Neuronal stem cell (in vitro differentiated cells): Measurements from ENCODE around the gene PARVA.

ENCODE experiments used
- DNase-seq: peaks from one replicate; pipeline ENCODE4 v3.0.0-alpha.2; 2013; ENCODE audit warnings: low spot score
- H2AFZ ChIP-seq: one replicate; pipeline ENCODE4 v1.6.1; 2013; ENCODE audit warnings: mild to moderate bottlenecking, low read length, inconsistent platforms
- H2AK5ac ChIP-seq: 2 replicates; pipeline ENCODE4 v1.6.1; 2013; ENCODE audit warnings: low read depth, mild to moderate bottlenecking, inconsistent platforms, low read length, moderate library complexity, mixed read lengths
- H2BK120ac ChIP-seq: 2 replicates; pipeline ENCODE4 v1.6.1; 2013; ENCODE audit warnings: low read depth, mild to moderate bottlenecking, inconsistent platforms, low read length, moderate library complexity, mixed read lengths
- H2BK12ac ChIP-seq: one replicate; pipeline ENCODE4 v1.6.1; 2013; ENCODE audit warnings: low read length, inconsistent platforms
- H2BK15ac ChIP-seq: 2 replicates; pipeline ENCODE4 v1.6.1; 2013; ENCODE audit warnings: mild to moderate bottlenecking, low read length, inconsistent platforms, mixed read lengths
- H2BK5ac ChIP-seq: one replicate; pipeline ENCODE4 v1.6.1; 2013; ENCODE audit warnings: inconsistent platforms, mild to moderate bottlenecking, low read length, moderate library complexity
- H3K14ac ChIP-seq: one replicate; pipeline ENCODE4 v1.6.1; 2013; ENCODE audit warnings: low read length, inconsistent platforms
- H3K18ac ChIP-seq: 2 replicates; pipeline ENCODE4 v1.6.1; 2013; ENCODE audit warnings: low read length, inconsistent platforms
- H3K23ac ChIP-seq: 2 replicates; pipeline ENCODE4 v1.6.1; 2013; ENCODE audit warnings: low read depth, mild to moderate bottlenecking, mixed read lengths, low read length, inconsistent platforms; ENCODE audit not compliant: poor library complexity
- H3K27ac ChIP-seq: replicated peaks from 3 replicates; pipeline ENCODE4 v1.5.1; 2013; ENCODE audit warnings: low read length, inconsistent platforms
- H3K27me3 ChIP-seq, 3 experiments: 2 replicates each; pipeline ENCODE4 v1.6.1; 2013; ENCODE audit warnings: low read length in 3 of 3, mild to moderate bottlenecking in 2 of 3, inconsistent platforms in 1 of 3, low read depth in 1 of 3, mixed read lengths in 1 of 3, moderate library complexity in 1 of 3; ENCODE audit not compliant: control insufficient read depth in 3 of 3, insufficient read depth in 3 of 3
- H3K36me3 ChIP-seq, 2 donors: replicated peaks in 1 of 2; 2 replicates each; pipeline ENCODE4 v1.6.1; 2013; ENCODE audit warnings: low read length in 2 of 2; ENCODE audit not compliant: control insufficient read depth in 2 of 2, insufficient read depth in 2 of 2
- H3K4ac ChIP-seq: 2 replicates; pipeline ENCODE4 v1.6.1; 2013; ENCODE audit warnings: inconsistent platforms, mild to moderate bottlenecking, low read length, moderate library complexity
- H3K4me1 ChIP-seq, 2 donors: 1 replicate in 1 of 2; 2 replicates in 1 of 2; pipeline ENCODE4 v1.6.1; 2013; ENCODE audit warnings: low read length in 2 of 2, low read depth in 1 of 2; ENCODE audit not compliant: control insufficient read depth in 2 of 2, insufficient read depth in 1 of 2
- H3K4me2 ChIP-seq: one replicate; pipeline ENCODE4 v1.6.1; 2013; ENCODE audit warnings: mild to moderate bottlenecking, low read length, inconsistent platforms; ENCODE audit not compliant: insufficient read depth, poor library complexity, severe bottlenecking
- H3K4me3 ChIP-seq, 2 donors: 2 replicates each; pipeline ENCODE4 v1.5.1; 2013; ENCODE audit warnings: low read length in 2 of 2, mild to moderate bottlenecking in 2 of 2, inconsistent platforms in 1 of 2, moderate library complexity in 1 of 2
- H3K79me1 ChIP-seq: one replicate; pipeline ENCODE4 v1.6.1; 2013; ENCODE audit warnings: low read depth, mild to moderate bottlenecking, inconsistent platforms, low read length, moderate library complexity
- H3K9ac ChIP-seq: one replicate; pipeline ENCODE4 v1.6.1; 2013; ENCODE audit warnings: mild to moderate bottlenecking, low read depth, low read length, inconsistent platforms; ENCODE audit not compliant: poor library complexity
- H3K9me3 ChIP-seq, 2 donors: replicated peaks in 1 of 2; 2 replicates each; pipeline versions ENCODE3 to v1.6.1; 2013; ENCODE audit warnings: low read length in 2 of 2, mild to moderate bottlenecking in 2 of 2, inconsistent platforms in 1 of 2, low read depth in 1 of 2, mixed read lengths in 1 of 2, moderate library complexity in 1 of 2; ENCODE audit not compliant: control insufficient read depth in 2 of 2, insufficient read depth in 1 of 2
- H4K8ac ChIP-seq: one replicate; pipeline ENCODE4 v1.6.1; 2013; ENCODE audit warnings: low read depth, mild to moderate bottlenecking, inconsistent platforms, low read length, moderate library complexity
- H4K91ac ChIP-seq: one replicate; pipeline ENCODE4 v1.6.1; 2013; ENCODE audit warnings: low read length, low read depth, mild to moderate bottlenecking, inconsistent platforms; ENCODE audit not compliant: poor library complexity
- WGBS, 2 donors: extraction: QIAGEN DNeasy Blood & Tissue Kit; methylation state at CpG; one replicate each; pipeline ENCODE4 v1.1.7; 2013; ENCODE audit warnings: missing lambda C conversion rate in 2 of 2, mixed read lengths in 1 of 2; ENCODE audit not compliant: insufficient read length in 2 of 2, insufficient replicate concordance in 1 of 2; ENCODE audit errors: extremely low coverage in 2 of 2; 5-methylcytosine and 5-hydroxymethylcytosine counted together

The PARVA gene

DNA sequence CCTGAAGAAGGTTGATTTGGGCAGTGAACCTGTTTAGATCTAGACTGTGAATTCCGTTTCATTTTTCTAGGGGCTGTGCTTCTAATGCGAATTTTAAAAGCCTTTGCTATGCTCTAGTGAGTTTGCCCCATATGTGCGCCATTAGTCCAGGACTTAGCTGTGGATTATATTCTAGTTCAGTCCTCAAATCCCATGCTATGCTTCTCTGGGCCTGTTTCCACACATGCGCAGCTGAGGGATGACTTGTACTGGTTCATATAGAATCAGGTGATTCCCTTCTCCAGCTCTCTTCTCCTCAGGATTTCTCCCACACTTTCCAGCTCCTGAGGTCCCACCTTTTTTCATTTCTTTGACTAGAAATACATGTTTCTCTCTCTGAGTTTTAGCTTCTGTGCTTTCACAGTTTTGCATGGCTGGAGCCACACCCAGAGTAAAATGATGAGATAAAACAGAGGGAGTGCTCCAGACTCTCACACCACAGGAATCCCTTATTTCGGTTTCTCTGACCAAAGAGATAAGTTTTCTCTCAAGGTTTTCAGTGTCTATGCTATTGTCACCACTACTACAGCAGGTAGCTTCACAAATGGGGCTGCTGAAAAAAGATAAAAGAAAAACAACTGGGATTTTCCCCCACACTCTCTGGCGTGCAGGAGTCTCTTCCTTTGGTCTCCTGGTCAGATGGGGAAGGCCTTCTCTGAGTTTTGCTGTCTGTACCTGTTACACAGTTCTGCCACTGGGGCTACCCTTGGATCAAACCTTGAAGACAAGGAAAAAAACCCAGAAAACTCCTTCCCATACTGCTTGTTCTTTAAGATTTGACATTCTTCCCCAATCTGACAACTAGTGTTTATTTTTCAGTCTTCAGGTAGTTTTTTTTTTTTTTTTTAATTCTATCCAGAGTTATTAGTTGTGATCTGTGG is 200.6 kb downstream of the PARVA start:
- no CpG with 5 or more reads among the region's 6 CpGs for WGBS, 2 donors
- H3K4ac ChIP-seq = no peak overlapping the region
- H3K9me3 ChIP-seq = peaks cover 0 to 2% of the 10 kb centered on the region in 2 donors
- H3K4me2 ChIP-seq = no peak overlapping the region
- H2BK120ac ChIP-seq = no peak overlapping the region
- H2AK5ac ChIP-seq = no peak overlapping the region
- H3K4me3 ChIP-seq = no peak overlapping the region
- H3K23ac ChIP-seq = no peak overlapping the region
- no peak overlapping the region for H2BK5ac ChIP-seq
- no peak for DNase-seq
- no peak overlapping the region for H3K27ac ChIP-seq
- H3K18ac ChIP-seq = no peak overlapping the region
- H2AFZ ChIP-seq = no peak overlapping the region
- H2BK12ac ChIP-seq = no peak overlapping the region
- no peak overlapping the region for H3K14ac ChIP-seq
- H4K8ac ChIP-seq = no peak overlapping the region
- no peaks in the 10 kb centered on the region for H3K27me3 ChIP-seq
- H3K9ac ChIP-seq = no peak overlapping the region
- no peak overlapping the region for H4K91ac ChIP-seq
- no peaks in the 10 kb centered on the region for H3K79me1 ChIP-seq
- H3K4me1 ChIP-seq = peaks cover 0 to 3% of the 10 kb centered on the region in 2 donors
- no peak overlapping the region for H2BK15ac ChIP-seq
- H3K36me3 ChIP-seq = no peaks in the 10 kb centered on the region

DNA sequence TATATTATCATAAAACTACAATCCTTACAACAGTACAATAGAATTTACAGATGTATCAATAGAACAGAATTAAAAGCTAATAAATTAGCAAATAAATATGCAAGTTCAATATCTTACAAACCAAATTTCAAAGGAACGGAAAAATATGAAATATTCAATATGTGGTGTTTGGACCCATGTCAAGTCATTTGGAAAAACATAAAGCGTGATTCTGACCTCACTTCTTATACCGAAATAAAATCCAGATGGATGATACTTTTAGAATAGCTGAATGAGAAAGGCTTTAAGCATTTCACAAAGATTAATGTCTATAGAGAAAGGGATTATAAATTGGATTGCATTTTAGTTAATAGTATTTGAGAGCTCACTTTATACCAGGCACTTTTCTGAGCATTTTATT is 204.0 kb downstream of the PARVA start:
- H4K8ac ChIP-seq = no peak overlapping the region
- no CpG with 5 or more reads among the region's 3 CpGs for WGBS, 2 donors
- H2BK15ac ChIP-seq = no peak overlapping the region
- H4K91ac ChIP-seq = no peak overlapping the region
- no peak overlapping the region for H3K23ac ChIP-seq
- no peak overlapping the region for H3K18ac ChIP-seq
- H2AK5ac ChIP-seq = no peak overlapping the region
- H2AFZ ChIP-seq = no peak overlapping the region
- no peak overlapping the region for H2BK5ac ChIP-seq
- no peak overlapping the region for H3K4ac ChIP-seq
- no peaks in the 10 kb centered on the region for H3K27me3 ChIP-seq
- no peak overlapping the region for H3K4me2 ChIP-seq
- H2BK12ac ChIP-seq = no peak overlapping the region
- H3K9ac ChIP-seq = no peak overlapping the region
- DNase-seq = no peak
- H3K36me3 ChIP-seq = no peaks in the 10 kb centered on the region
- no peaks in the 10 kb centered on the region for H3K9me3 ChIP-seq
- no peak overlapping the region for H3K14ac ChIP-seq
- no peak overlapping the region for H3K27ac ChIP-seq
- peaks cover 0 to 3% of the 10 kb centered on the region in 2 donors for H3K4me1 ChIP-seq
- no peak overlapping the region for H3K4me3 ChIP-seq
- H3K79me1 ChIP-seq = no peaks in the 10 kb centered on the region
- no peak overlapping the region for H2BK120ac ChIP-seq

DNA sequence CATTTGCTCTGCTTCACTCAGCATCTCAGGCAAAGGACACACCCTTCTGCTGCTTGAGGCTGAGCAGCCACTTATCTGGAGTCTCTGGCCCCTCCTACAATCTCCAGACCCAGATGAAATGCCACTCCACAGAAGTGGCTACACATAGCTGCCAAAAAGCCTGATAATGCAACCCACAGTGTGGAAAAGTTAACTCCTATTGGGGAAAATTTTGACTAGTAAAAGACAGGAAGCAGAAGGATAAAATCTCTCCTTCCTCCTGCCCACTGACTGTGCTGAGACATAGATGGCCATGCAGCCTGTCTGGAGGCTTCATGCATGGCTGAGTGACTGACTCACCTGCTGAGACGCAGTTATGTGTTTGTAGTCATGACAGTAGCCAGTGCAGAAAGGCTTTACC is 204.6 kb downstream of the PARVA start:
- Histone ChIP-seq H2BK5ac (no peak overlapping the region), H3K4me1 (peaks cover 0 to 3% of the 10 kb centered on the region in 2 donors), H3K27ac (no peak overlapping the region), H2BK12ac (no peak overlapping the region), H2AK5ac (no peak overlapping the region), H3K9me3 (no peaks in the 10 kb centered on the region), H3K23ac (no peak overlapping the region), H3K4ac (no peak overlapping the region), H3K4me3 (no peak overlapping the region), H4K91ac (no peak overlapping the region), H2BK120ac (no peak overlapping the region), H3K36me3 (no peaks in the 10 kb centered on the region), H3K4me2 (no peak overlapping the region), H3K14ac (no peak overlapping the region), H3K27me3 (no peaks in the 10 kb centered on the region), H4K8ac (no peak overlapping the region), H2AFZ (no peak overlapping the region), H2BK15ac (no peak overlapping the region), H3K18ac (peak overlapping the region; percentile 24), H3K79me1 (no peaks in the 10 kb centered on the region), H3K9ac (no peak overlapping the region)
- no CpG with 5 or more reads among the region's 1 CpG for WGBS, 2 donors
- DNase-seq = no peak
